HG02981 (cell line): ENCODE data around the gene WNT11.
A peak's percentile ranks its signal among the peaks of the same experiment; 100 is the strongest.

Experiments
- ATAC-seq: cut with Tn5 transposase; IDR thresholded peaks from one replicate; pipeline ENCODE4 v1.9.1; 2021; ENCODE audit warnings: mild to moderate bottlenecking, moderate library complexity; ENCODE audit not compliant: unreplicated experiment

Gene WNT11

GRCh38 chr11:76221365-76221764 is 15.1 kb upstream of the WNT11 start:
- no peak for ATAC-seq

DNA sequence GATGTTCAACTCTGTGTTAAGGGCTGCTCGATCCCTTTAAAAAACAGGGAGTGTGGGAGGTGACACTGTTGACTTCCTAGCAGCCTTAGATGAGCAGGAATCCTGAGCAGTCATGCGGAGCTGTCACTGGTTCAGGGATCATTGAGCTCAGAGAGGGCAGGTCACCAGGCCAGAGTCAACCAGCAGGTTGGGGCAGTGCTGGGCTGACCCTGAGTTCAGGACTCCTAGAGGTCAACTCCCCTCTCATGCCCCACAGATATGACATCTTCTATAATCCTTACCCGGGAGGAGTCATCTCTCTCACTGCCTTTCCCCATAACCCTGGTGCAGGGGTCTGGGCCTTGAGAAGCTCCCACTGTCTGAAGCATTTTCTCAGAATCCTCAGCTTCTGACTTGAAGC is 12.9 kb upstream of the WNT11 start:
- ATAC-seq, result no peak

DNA sequence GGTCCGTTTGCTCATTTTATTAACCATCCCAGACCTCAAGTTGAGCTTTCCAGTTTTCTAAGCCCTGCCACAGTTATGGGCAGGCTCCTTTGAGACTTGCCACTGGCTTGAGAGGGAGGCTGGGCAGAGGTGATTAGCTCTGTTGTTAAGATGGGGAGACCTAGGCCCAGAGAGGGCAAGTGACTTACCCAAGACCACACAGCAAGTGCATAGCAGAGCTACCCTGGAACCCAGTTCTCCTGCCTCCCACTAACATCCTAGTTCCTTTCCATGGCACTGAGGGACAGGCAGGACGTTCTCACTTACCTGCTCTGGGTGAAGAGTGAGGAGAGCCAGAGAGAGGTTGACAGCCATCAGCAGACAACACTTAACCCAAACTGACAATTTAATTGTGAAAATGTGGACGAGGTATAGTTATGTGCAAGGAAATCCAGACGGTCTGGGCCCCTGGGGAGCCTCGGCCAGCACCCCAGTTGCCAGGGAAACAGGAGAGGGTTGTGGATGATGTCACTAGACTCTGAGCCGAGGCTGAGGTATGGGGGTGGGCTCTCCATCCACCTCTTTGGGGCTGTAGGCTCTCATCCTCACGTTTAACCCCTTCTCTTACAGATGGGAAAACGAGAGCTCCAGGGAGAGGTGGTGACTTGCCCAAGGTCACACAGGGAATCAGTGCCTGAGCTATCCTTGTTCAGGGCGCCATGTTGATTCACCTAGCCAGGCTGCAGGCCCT is 12.3 kb upstream of the WNT11 start:
- no peak for ATAC-seq

GRCh38 chr11:76217653-76218160 is 11.4 kb upstream of the WNT11 start:
- ATAC-seq, result no peak

- ATAC-seq, result no peak
These were observed 10.4 kb upstream of the WNT11 start for GRCh38 chr11:76216536-76217325.

DNA sequence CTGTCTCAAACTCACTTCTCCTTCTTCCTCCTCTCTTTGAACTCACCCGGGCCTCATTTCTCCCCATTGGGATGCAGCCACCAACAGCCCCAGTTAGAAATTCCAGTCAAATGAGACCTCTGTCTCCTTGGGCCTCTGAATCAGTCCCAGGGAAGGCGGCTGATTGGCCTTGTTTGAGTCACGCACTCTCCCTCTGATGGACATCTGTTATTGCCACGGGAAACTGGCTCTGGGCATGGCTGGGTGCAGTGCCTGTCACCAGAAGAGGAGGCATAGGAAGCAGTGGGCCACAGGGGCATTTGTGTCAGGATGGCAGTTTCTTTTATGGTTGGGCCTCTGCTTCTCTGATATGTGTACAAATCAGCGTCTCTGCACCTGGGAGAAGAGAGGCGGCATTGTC is 9.6 kb upstream of the WNT11 start:
- ATAC-seq, result no peak

DNA sequence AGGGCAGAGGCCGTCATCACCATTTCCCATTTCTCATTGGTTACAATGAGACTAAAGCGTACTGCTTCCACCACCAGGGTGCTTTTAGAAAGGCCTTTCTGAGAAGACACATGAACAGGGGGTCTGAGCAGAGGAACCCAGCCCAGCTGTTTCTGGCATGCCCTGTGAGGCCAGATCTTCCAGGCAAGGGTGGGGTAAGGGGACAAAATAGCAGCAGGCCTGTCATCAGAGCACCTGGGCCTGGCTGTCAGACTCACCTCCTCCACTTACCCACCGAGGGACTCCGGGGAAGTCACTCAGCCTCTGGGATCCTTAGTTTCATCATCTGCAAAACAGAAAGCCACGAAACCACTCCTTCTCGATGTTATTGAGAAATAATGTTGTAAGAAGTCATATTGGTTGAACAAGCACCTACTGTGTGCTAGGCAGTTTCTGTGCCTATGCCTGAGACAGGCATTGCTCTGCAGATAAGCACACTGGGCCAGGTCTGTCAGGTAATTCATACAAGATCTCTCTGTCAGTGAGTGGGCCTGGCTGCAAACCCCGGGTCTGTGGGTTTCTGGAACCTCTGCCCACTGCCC is 8.8 kb upstream of the WNT11 start:
- ATAC-seq, result no peak

GRCh38 chr11:76214186-76214585 is 7.9 kb upstream of the WNT11 start:
- no peak for ATAC-seq

DNA sequence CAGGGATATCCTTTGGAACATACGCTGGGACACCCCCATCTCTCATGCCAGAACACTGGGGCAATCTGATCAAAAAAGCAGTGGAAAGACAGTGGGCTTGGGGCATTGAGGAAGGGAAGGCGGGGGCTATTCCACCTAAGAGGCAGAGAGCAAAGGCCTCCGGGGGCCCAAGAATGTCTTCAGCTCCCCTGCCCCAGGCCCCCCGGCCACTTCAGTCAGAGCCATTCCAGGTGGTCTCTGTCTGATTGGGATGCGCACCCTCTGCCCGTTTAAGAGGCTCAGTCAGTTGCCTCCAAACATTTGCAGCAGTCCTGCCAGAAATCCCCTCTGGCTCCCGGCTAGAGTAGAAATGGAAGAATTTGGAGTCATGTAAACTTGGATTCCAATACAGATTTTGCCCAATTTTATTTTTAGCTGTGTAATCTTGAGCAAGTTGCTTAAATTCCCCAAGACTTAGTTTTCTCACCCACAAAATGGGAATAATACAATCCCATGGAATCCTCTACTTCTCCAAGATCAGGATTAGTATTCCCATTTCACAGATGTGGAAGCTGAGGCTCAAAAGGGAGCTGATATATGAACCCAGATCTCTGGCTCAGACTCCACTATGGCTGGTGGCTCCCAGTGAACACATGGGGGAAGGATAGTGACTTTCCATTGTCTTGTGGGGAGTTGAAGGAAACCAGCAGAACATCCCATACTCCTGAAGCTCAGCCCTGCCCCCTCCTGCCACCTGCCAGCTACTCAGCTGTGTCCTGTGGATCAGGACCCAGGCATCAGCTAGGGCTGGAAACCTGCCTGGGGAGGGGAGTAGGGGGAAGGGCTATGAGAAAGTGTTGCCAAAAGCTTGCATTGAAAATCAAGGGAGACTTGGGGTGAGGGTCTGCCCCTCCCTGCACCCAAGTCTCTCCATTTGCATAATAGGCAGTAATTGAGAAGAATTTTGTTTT is 6.1 kb upstream of the WNT11 start:
- ATAC-seq, result no peak

DNA sequence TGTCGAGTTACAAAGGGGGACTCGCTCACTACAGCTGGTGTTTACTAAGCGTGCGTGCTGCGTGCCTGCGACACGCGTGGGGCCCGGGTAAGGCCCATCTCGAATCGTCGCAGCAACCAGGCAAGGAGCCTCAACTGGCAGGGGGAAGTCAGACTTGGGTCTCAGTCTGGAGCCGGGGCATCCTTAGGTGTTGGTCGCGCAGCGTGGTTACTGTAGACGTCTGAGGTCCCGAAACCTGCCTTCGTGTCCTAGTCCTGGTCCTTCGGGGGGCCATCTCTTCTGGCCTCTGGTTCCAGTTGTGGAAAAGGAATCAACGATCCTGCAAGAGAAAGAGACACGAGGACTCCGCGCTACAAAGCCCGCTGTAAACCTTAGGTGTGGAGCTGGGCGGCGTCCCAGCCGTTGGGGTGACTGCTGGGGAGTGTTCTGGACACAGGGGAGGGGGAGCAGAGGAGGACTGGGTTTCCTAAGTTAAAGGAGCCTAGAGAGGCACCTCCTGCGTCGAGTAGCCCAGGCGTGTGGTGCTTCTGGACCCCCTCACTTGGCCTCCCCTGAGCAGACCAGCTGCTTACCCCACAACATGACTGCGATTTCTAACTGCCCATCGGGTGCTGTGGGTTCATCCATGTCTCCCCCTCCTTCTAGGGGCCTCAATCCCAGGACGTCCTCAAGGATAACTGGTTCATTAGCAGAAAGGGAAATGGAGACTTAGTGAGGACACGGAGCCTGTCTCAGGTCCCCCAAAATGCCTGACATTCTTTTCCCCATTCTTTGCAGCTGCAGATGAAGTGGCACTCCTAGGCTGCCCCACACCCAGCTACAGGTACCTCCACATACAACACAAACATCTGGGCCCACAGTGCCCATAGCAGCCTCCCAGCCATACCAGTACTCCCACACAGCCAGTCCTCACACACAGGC is 4.9 kb upstream of the WNT11 start:
- no peak for ATAC-seq

DNA sequence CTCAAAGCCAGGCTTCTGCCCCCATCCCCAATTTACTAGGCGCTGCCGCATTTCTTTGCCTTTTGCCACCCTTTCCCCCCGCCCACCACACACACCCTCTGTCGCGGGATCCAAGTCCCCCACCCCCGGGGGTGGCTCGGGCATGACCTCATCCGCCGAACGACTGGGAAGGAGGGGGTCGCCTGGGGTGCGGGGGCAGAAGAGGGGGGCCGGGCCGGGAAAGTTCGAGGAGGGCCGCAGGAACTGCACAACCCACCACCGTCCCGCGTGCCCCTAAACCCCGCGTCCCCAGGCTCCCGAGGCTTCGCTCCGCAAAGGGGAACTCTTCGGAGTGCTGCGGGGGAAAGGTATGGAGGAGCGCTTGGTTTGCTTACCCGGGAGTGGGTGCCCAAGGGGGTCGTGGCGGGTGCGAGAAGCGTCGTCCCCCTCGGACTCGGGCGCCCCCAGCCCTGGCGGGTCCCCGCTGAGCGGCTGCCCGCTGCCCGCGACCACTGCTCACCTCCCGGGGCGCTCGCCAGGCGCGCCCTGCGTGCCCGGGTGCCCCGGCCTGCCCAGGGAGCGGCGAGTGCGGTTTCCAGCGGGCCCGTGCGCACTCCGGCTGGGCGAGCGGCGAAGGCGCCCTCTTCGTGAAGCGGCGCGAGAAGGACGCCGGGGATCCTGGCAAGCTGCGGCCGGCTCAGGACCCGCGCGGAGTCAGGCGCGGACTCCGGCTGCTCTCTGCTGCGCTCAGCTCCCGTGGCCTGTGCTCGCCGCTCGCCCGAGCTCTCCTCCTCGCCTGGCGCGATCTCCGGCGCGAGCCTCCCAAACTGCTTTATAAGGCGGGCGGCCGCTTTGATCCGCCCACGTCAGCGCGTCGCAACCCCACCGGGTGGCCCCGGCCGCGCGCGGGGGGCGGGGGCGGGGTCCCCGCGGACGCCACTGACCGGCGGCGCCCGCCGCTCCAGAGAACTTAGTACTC is 4.0 kb upstream of the WNT11 start:
- no peak for ATAC-seq

- ATAC-seq, result no peak
These were observed 3.2 kb upstream of the WNT11 start for GRCh38 chr11:76209375-76209972.

DNA sequence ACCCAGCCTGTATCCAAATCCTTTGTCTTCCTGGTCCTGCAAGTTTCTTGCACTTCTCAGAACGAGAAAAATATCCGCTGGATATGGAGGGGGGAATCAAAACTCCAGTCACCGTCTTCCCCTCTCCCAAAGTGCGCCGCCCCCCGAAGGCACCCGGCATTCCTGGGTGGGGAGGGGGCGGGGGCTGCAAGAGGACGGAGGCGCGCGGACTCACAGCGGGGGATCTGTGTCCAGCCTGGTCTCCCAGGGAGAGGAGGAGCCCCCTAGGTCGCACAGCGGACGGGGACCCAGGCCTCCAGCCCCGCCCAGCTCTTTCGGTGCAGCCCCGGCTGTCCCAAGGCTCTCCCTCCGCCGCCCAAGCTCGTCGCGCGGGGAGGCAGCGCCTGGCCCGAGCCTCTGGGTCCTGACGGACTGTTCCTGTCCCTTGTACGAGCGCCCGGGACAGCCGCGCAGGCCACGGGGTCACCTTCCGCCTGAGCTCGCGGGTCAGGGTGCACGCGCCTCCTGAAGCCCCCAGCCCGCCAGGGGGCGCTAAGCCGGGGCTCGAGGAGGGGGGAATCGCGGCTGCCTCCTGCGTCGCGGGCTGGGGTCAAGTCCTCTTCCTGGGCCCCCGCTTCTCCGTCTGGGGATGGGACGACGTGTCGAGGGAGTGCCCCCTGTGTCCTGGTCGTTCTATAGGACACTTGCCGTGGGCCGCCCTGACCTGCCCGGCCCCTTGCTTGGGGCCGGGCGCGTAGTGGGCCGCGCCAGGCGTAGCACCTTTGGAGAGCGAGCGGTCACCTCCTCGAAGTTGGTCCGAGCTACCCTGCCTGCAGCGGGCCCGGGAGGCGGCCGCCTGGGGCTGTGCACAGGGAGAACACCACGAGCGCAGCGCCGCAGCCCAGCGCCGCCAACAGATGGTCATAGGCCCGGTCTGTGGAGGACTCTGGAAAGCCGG is 2.4 kb upstream of the WNT11 start:
- no peak for ATAC-seq

DNA sequence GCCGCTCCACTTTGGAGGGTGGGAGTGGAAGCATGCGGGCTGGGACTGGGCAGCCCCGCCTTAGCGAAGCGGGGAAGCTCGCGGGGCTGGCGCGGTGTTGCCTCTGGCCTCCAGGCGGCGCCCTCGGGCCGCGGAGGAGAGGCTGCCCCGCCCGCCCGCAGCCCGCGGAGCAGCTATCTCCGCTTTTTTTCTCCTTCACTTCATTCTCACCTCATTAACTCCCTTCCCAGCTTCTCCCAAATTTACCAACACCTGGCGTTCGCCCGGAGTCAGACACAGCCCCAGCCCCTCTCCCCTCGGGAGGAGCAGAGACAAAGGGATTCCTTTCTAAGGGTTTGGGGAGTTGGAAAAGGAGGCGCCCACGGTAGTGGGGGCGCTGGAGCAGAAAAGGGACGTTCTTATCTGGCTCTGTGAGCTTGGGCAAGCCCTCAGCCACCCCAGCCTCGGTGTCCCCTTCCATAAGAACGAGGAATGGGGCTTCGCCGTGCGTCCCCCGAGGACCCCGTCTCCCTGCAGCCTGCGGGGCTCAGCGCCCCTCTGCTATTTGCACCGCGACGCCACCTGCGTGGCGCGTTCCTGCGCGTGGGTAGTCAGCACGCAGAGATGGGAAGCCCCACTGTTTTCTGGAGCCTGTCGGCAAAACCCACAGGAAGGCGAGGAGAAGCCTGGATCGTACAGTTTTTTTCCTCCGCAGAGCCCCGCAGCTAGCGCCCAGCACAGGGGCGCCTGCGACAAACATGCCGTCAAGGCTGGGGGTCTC is 1.5 kb upstream of the WNT11 start:
- peak; percentile 44 for ATAC-seq

GRCh38 chr11:76206077-76206326 is 300 bp downstream of the WNT11 start:
- ATAC-seq, result no peak

DNA sequence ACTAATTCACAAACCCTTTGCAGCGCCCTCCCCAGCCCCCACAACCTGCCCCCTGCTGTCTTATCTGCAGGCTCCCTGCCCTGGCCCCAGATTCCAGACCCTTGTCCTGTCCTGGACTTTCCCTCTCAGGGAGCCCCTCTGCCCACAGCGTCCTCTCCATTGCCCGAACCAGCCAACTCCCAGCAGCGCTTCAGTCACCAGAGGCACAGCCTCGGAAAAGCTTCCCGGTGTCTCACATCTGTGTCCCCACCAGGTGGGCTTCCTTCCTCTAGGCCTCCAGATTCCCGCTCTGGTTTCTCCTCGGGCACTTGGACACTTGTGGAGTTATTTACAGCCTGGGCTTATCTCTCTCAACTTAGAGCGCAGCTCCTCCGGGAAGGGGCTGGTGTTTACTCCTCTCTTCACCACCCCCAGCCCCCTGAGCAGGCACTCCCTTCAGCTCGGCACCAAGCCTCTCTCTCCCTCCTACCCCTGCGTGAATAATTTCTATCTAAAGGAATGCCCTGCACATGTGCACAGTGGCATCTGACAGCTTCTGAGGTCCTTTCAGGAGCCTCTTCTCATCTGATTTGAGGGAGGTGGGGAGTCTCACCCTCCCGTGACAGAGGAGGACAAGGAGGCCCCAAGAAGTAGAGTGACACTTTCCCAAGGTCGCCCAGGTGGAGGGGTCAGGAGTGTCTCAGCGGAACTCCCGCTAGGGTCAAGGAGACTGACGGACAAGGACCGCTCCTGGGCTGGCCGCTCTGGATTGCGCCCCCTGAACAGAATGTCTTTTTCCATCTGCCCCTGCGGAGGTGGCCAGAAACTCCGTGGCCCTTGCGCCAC is 838 bp downstream of the WNT11 start:
- ATAC-seq, result no peak
